H1 (cell line): ENCODE data around the gene MAML3.

Source experiments
- CBX8 ChIP-seq: fragments of 300-800, 300-1000 bp; sonication (generic); IDR thresholded peaks from 2 replicates; pipeline ENCODE4 v1.7.1; 2016; ENCODE audit warnings: low read depth, low read length, borderline replicate concordance
- EP300 ChIP-seq, 2 experiments: IDR thresholded peaks; 1 replicate in 1 of 2; 2 replicates in 1 of 2; pipeline ENCODE4 v1.6.1; 2011 to 2012; ENCODE audit warnings: low read depth in 2 of 2, low read length in 2 of 2, mild to moderate bottlenecking in 2 of 2, borderline replicate concordance in 1 of 2, inconsistent platforms in 1 of 2, moderate library complexity in 1 of 2
- FOSL1 ChIP-seq: IDR thresholded peaks from 2 replicates; pipeline ENCODE4 v1.6.1; 2011; ENCODE audit warnings: mild to moderate bottlenecking, low read depth, low read length, moderate library complexity; ENCODE audit not compliant: insufficient read depth
- HDAC2 ChIP-seq, 2 experiments: fragments of 300-600 bp in 1 of 2; sonication (generic) in 1 of 2; IDR thresholded peaks; 2 replicates each; pipeline ENCODE4 v1.6.1; 2011 to 2012; ENCODE audit warnings: low read depth in 2 of 2, low read length in 2 of 2, mild to moderate bottlenecking in 2 of 2, moderate library complexity in 2 of 2, borderline replicate concordance in 1 of 2, inconsistent platforms in 1 of 2
- POLR2A ChIP-seq, 2 experiments: IDR thresholded peaks; 1 replicate in 1 of 2; 2 replicates in 1 of 2; pipeline ENCODE4 v1.6.1; 2011; ENCODE audit warnings: low read depth in 2 of 2, low read length in 2 of 2, mild to moderate bottlenecking in 2 of 2; ENCODE audit errors: control extremely low read depth in 1 of 2
- POLR2AphosphoS5 ChIP-seq: IDR thresholded peaks from 2 replicates; pipeline ENCODE4 v1.6.1; 2011; ENCODE audit warnings: low read depth, low read length
- RFX5 ChIP-seq: IDR thresholded peaks from 2 replicates; pipeline ENCODE4 v1.6.1; 2011; ENCODE audit warnings: low read depth, low read length, improper control_type of control experiment, borderline replicate concordance
- TEAD4 ChIP-seq: IDR thresholded peaks from 2 replicates; pipeline ENCODE4 v1.6.1; 2012; ENCODE audit warnings: low read depth, low read length, inconsistent platforms, mixed read lengths
- ZNF274 ChIP-seq: IDR thresholded peaks from 2 replicates; pipeline ENCODE4 v1.7.0; 2012; ENCODE audit warnings: low read length, borderline replicate concordance; ENCODE audit errors: extremely low read depth
- TF ChIP-seq, protein P1 (sequence below), 3 experiments: IDR thresholded peaks; 1 replicate in 2 of 3; 2 replicates in 1 of 3; pipeline versions ENCODE4 v1.5.1 to v1.6.1; 2011; ENCODE audit warnings: low read length in 3 of 3, mild to moderate bottlenecking in 3 of 3, inconsistent platforms in 2 of 3, low read depth in 1 of 3, moderate library complexity in 1 of 3; ENCODE audit not compliant: insufficient read depth in 1 of 3; ENCODE audit errors: control extremely low read depth in 1 of 3
- TF ChIP-seq, protein P2 (sequence below): IDR thresholded peaks from 2 replicates; pipeline ENCODE4 v1.6.1; 2012; ENCODE audit warnings: inconsistent platforms

DNA sequence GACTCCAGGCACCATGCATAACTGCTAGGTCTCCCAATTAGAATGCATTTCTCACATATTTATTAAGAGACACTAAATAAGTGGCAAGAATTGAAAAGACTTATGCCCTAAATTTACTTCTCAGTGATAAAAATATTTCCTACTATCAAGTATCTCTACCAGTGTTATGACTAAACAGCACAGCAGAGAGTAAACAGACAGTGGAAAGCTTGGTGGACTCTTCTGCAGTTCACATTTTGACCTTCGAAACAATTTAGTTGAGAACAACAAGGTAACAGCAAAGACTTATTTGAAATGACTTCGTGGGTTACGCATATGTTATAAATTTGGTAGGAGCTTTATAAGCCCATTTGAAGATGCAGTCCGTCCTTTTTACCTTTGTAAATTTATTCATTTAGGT is 16.3 kb upstream of the MAML3 start:
- no peak for TF ChIP-seq POLR2AphosphoS5
- TF ChIP-seq, protein P1, sequence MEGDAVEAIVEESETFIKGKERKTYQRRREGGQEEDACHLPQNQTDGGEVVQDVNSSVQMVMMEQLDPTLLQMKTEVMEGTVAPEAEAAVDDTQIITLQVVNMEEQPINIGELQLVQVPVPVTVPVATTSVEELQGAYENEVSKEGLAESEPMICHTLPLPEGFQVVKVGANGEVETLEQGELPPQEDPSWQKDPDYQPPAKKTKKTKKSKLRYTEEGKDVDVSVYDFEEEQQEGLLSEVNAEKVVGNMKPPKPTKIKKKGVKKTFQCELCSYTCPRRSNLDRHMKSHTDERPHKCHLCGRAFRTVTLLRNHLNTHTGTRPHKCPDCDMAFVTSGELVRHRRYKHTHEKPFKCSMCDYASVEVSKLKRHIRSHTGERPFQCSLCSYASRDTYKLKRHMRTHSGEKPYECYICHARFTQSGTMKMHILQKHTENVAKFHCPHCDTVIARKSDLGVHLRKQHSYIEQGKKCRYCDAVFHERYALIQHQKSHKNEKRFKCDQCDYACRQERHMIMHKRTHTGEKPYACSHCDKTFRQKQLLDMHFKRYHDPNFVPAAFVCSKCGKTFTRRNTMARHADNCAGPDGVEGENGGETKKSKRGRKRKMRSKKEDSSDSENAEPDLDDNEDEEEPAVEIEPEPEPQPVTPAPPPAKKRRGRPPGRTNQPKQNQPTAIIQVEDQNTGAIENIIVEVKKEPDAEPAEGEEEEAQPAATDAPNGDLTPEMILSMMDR (IDR thresholded peaks at IDR 0.05; ENCODE audit: control extremely low read depth in 1 of 3, insufficient read depth in 1 of 3, low read depth in 1 of 3, low read length in 3 of 3) = no peak
- TF ChIP-seq EP300 (IDR thresholded peaks at IDR 0.05; ENCODE audit: borderline replicate concordance in 1 of 2, low read depth in 2 of 2, low read length in 2 of 2) = no peak
- no peak for TF ChIP-seq CBX8
- TF ChIP-seq ZNF274 = no peak
- no peak for TF ChIP-seq TEAD4
- TF ChIP-seq, protein P2, sequence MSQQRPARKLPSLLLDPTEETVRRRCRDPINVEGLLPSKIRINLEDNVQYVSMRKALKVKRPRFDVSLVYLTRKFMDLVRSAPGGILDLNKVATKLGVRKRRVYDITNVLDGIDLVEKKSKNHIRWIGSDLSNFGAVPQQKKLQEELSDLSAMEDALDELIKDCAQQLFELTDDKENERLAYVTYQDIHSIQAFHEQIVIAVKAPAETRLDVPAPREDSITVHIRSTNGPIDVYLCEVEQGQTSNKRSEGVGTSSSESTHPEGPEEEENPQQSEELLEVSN = no peak
- no peak for TF ChIP-seq POLR2A (IDR thresholded peaks at IDR 0.05; ENCODE audit: control extremely low read depth in 1 of 2, low read depth in 2 of 2, low read length in 2 of 2)
- TF ChIP-seq RFX5 = no peak
- no peak for TF ChIP-seq HDAC2 (IDR thresholded peaks at IDR 0.05; ENCODE audit: borderline replicate concordance in 1 of 2, low read depth in 2 of 2, low read length in 2 of 2)
- no peak for TF ChIP-seq FOSL1
